ENCODE measurements around the gene PTPRN2.

DNA sequence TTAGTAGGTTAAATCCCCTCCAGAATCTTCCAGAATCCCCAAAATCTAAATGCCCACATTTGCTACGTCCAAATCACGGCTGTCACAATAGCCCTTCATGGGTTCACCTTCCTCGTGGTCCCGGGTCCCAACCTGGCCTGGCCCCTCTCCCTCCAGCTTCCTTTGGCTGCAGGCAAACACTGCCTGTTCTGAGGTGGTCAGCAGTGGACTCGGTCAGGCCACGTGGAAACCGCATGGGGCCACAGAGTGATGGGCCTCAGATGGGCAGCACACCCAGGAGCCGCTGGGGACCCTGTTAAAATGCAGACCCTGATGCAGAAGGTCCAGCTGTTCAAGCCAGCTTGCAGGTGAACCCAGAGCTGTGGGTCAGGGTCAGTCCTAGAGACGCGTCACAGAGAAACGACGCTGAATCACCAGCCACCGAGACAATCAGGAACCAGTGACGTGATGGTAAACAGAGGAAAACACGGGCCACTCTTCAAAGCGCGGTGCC lies 662.2 kb downstream of the PTPRN2 start:
- TF ChIP-seq, protein P1, sequence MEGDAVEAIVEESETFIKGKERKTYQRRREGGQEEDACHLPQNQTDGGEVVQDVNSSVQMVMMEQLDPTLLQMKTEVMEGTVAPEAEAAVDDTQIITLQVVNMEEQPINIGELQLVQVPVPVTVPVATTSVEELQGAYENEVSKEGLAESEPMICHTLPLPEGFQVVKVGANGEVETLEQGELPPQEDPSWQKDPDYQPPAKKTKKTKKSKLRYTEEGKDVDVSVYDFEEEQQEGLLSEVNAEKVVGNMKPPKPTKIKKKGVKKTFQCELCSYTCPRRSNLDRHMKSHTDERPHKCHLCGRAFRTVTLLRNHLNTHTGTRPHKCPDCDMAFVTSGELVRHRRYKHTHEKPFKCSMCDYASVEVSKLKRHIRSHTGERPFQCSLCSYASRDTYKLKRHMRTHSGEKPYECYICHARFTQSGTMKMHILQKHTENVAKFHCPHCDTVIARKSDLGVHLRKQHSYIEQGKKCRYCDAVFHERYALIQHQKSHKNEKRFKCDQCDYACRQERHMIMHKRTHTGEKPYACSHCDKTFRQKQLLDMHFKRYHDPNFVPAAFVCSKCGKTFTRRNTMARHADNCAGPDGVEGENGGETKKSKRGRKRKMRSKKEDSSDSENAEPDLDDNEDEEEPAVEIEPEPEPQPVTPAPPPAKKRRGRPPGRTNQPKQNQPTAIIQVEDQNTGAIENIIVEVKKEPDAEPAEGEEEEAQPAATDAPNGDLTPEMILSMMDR (IDR thresholded peaks at IDR 0.05), result no peak
- no peak for TF ChIP-seq POLR2A (IDR thresholded peaks at IDR 0.05)
